Left renal pelvis (tissue), 4 donors: ENCODE results near the gene CDKAL1. TPM values are rescaled to one million over a fixed set of nuclear protein-coding genes. Genes with fewer than 3 reads are reported as not detected.
A peak's percentile ranks its signal among the peaks of the same experiment; 100 is the strongest.
"Not testable (repeated sequence)": the region's sequence is repeated elsewhere in the genome, so short reads cannot be mapped to it uniquely, and the experiment has no call there.

Source experiments
- DNase-seq, 4 donors: peaks; one replicate each; pipeline ENCODE4 v3.0.0-alpha.2; 2013; ENCODE audit warnings: low read depth in 4 of 4, low spot score in 3 of 4
- polyA plus RNA-seq, 4 donors: library from polyadenylated mRNA; unstranded; fragments of 120-200 nt; gene quantifications; one replicate each; pipeline ENCODE4 v1.2.1, GENCODE V29; 2013; ENCODE audit not compliant: insufficient read length in 4 of 4

CDKAL1 gene
- 10 to 100 TPM; 14.7 to 20.4 (median 19.6) TPM for polyA plus RNA-seq

DNA sequence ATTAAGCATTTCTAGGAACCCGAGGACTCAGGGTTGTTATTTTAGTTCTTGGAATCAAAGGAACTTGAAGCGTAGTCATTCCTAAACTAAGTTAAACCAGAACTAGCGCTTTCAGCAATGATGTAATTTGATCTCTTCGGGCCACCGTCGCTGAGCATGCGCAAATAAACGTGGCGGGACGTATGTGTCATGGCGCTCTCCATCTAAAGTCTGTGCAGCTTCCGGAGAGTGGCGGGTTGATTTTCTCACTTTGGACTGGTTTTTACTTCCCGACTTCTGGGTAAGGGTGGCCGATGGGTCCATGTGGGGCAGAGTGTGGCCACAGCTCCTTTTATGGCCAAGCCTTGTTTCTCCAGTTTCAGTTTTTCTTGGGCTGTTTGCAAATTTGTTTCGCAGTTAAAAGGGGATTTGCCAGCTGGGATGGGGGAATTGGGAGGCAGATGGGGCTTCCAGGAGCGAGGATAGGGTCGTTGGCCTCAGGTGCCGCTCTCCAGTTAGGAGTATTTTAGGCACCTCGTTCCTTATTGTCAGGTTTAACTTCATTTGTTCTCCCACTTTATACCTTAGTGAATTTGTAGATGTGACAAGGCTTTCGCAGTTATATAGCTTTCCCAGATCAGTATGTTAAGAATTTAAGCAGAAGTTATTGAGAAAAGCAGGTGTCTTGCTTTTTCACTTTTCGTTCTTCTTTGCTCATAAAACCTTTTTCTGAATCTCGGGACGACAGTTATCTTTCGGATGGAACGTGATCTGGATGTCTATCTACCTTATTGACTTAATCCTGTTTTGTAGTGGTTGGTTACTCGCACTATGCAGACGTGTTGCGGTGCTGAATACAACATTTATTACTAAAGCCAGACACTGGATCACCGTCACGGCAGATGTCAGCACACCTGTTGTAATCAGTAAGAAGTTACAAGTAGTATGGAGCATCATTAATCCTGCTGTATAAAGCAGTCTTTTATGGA lies at the start of gene CDKAL1:
Gene CDKAL1 (plus strand): TSS at position 163 of the 968 bp plus-strand sequence. CDS start 11,894 bp downstream, outside the sequence.
- DNase-seq, result peak; percentile 82 to 92 (median 88)

DNA sequence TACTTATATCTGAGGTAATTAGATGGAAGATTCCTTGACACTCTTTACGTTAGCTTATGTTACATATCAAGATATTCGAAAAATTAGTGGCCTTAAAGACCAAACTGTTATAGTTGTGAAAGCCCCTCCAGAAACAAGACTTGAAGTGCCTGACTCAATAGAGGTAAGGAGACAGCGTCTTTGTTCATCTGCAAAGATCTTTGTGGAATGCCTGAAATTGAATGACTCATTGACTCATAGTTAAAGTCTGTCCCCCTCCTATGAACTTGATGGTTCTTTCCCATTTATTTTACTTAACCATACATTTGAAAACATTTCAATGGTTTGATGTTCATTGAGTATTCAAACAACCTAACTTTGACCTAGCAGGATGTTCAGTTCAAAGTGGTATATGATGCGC lies 47.6 kb upstream of the CDKAL1 start:
- DNase-seq, result no peak

DNA sequence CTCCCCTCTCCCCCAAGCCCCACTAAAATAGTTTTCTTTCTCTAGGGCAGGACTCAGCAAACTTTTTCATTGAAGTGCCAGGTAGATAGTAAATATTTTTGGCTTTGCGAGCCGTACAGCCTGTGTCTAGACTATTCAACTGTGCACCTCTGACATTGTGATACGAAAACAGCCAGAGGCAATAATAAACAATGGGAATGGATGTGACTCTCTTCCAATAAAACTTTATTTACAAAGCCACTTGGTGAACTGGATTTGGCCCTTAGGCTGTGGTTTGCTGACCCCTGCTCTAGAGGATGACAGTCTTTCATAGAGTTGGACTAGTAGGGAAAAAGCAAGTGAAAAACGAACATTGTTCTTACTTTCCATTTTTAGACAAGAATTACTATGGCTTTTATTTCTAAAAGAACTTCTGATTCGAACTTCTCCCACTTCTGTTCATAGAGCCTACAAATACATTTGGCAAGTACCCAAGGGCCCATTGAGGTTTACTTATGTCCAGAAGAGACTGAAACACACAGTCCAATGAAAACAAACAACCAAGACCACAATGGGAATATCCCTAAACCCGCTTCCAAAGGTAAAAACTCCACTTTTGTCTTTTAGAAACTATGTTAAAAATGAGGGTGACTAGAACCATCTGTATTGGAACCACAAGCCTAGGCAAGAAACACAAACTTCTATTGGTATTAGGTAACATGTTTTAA lies 46.4 kb upstream of the CDKAL1 start:
- no peak for DNase-seq

DNA sequence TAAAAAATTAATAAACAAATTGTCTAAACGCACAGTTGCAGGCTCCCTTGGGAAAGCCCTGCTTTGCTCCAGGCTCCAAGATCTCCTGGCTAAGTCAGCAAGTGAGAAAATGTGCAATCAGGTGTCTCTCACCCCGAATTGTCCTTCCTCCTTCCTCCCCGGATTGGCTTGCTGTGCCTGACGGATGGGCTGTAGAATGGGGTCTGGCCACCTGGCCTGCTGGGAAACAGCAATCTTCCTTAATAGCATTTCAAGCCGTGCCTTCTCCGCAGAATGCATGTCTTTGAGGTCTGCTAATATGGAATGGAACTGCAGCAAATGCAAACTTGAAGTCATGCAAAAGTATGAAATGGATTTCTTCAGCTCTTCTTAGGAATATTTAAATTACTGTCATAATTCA lies 43.7 kb upstream of the CDKAL1 start:
- no peak for DNase-seq

DNA sequence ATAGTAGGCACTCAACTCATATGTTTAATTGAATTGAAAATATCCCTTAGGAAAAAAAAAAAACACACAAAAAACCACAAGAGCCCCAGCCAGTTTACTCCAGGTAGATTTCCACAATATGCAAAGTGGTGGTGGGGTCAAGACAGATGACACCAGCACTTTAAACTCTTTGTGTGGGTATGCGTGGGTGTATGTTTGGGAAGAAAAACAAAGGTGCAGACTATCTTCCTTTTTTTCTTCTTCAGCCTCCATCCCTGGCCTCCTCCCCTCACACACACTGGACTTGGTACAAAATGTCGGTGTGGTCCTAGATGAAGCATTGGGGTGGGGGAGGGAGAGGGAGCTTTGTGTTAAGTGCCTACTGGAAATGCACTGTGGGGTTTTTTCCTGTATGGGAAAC lies 42.2 kb upstream of the CDKAL1 start:
- DNase-seq, result no peak

DNA sequence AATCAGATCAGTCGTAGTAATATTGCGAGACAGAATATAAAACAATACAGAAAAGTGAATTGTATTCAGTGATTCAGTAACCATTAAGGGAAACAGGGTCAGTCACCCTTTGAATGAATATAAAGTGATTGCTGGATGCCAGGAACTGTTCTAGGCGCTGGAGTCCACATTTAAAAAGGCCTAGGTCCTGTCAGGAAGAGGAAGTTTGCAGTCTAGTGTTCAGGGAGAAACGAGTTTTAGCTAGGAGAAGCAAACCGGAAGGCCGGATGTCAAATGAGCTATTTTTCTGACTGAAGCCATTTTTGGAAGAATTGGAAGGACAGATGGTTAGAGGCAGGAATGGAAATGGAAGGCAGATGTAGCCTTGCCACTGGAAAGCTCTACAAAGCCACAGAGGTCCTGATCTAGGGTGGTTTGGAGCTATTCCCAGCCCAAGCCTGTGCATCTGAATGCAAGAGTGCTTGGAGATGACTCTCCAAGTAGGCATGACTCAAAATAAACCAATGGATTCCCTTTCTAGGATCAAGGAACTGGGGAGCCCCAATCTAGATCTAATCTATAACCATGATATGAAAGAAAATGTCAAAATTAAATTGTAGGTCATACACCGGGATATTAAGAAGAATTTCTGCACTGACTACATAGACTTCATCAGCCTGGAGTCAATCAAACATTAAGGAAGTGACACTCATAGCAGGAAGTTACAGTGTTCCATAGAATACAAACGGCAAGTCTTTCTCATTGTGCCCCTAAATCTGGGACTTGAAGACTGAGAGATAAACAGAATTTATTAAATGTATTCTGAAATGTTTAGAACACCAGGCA lies 36.8 kb upstream of the CDKAL1 start:
- DNase-seq, result no peak

DNA sequence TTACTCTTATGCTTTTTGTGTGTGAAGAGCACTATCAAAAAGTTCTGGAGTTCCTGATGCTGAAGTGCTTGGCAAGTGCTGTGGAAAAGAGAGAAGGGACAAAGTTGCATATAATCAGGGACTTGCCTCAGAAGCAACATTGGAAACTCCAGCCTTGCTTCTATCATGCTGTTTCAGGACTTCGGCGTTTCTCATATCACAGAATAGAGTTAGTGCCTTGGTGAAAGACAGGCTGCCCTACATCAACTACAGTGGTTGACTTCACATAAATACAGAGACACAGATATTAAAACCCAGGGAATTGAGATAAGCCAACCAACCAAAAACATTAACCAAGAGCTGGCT lies 36.2 kb upstream of the CDKAL1 start:
- DNase-seq, result no peak

DNA sequence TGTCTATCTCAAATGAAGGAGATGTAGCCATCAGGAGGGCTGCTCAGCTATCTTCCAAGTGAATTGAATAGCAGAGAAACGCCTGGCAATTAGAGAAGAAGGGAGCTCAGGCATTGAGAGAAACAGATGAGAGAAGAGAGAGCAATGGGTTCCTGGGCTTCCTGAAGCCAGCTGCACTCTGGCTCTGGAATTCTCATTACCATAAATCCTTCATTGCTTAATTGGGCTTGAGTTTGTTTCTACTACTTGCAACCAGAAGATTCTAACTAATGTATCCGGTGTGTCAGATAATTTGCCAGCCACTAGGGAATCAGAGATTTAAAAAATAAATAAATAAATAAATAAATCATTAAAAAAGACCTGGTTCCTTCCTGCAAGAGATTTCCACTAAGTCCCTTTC lies 25.0 kb upstream of the CDKAL1 start:
- peak in 1 of 4 donors; percentile 54 for DNase-seq

DNA sequence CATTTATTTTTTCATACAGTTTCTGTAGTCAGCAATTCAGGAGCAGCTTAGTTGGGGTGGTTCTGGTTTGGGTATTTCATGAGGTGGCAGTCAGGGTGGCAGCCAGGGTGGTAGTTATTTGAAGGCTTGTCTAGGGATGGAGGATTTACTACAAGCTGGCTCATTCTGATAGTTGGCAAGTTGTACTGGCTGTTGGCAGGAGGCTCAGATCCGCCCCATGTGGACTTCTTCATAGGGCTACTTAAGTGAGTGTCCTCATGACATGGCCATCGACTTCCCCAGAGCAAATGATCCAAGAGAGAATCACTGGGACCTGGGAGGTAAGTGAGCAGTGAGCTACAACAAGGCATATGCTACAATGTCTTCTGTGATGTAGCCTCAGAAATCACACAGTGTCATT lies 22.4 kb upstream of the CDKAL1 start:
- no peak for DNase-seq

DNA sequence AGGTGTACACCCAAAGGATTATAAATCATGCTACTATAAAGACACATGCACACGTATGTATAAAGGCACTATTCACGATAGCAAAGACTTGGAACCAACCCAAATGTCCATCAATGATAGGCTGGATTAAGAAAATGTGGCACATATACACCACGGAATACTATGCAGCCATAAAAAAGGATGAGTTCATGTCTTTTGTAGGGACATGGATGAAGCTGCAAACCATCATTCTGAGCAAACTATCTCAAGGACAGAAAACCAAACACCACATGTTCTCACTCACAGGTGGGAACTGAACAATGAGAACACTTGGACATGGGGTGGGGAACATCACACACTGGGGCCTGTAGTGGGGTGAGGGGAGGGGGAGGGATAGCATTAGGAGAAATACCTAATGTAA lies 9.0 kb upstream of the CDKAL1 start:
- not testable (repeated sequence) for DNase-seq

DNA sequence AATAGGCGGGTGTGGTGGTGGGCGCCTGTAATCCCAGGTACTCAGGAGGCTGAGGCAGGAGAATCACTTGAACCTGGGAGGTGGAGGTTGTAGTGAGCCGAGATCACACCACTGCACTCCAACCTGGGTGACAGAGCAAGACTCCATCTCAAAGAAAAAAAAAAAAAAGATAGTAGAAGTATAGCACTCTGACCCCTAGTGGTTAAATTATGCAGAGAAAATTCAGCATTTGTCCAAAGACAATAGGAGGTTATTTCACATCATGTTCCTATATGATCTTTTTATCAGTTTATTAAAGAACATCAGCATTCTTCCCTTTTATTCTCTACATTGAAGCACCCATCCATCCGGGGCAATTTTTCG lies 5.2 kb upstream of the CDKAL1 start:
- not testable (repeated sequence) for DNase-seq

DNA sequence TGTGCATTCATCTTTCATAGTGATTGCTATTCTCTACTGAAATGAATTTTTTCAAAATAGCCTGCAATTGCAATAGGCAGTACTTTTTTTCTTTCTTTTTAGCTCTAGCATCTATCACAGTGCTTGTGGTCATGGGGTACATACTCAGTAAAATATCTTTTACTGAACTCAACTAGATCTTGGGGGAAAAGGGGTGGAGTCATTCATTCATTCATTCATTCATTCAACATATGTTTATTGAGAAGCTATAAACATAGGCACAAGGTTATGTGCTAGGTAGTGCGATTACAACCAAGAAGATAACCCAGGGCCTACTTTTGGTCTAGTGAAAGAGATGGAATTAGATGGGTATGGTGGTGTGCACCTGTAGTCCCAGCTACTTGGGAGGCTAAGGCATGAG lies 1.4 kb upstream of the CDKAL1 start:
- DNase-seq, result no peak

DNA sequence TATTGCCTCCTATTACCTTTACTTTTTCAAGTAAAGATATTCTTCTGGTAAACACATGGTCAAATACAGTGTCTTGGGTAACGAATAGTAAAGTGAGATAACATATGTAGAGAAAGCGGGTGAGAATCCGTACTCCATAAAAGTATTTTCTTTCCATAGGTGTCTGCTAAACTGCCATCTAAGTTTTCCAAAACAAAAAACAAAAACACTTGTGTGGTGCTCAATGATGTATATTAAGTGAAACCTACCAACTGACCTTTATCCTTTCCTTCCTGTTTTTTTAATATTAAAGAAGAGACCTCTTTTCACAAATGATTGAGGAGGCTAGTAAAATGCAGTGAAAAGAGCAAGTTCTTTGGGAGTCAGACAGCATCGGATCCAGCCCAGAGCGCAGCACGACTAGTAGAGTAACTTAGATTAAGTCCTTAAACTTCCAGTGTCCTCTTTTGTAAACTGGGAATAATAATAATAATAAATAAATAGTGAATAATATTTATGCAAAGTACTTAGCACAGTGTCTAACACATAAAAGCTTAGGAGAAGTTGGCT lies 437 bp upstream of the CDKAL1 start:
- DNase-seq, result no peak

DNA sequence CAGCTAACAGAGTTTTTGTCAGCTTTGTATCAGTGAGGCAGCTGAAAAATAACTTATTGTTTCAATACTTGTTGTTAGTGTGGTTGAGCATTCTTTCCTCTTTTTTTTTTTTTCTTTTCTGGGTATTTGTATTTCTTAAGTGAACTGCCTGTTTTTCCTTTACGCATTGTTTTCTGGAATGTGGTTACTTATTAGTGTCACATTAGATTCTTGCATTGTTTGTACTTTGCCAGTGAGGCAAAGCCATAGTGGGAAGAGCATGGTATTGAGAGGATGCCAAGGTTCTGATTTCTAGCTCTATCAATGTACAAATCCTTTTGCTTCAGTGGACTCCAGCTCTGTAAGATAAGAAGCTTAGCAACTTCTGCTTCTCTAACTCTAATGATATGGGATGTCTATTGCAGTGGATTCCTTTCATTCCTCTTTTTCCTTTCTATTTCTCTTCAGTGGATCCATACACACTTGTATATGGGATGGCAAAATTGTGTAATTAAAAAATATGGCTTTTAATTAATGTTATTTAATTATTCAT lies 3.9 kb downstream of the CDKAL1 start:
- no peak for DNase-seq

DNA sequence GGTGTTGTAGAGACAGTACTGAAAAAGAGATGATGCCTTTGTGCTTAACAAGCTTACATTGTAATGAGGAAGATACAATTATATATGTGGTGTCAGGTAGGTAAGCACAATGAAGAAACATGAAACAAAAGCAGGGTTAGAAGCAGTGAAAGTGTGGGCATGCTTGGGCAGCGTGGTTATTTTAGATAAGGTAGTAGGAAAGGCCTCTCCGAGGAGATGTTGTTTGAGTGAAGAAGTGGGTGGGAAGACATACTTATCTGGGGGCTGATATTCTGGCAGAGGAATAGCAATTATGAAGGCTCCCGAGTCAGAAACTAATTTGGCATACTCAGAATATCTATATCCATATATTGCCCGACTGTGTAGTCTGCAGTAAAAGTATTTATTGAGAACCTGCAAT lies 4.7 kb downstream of the CDKAL1 start:
- no peak for DNase-seq

DNA sequence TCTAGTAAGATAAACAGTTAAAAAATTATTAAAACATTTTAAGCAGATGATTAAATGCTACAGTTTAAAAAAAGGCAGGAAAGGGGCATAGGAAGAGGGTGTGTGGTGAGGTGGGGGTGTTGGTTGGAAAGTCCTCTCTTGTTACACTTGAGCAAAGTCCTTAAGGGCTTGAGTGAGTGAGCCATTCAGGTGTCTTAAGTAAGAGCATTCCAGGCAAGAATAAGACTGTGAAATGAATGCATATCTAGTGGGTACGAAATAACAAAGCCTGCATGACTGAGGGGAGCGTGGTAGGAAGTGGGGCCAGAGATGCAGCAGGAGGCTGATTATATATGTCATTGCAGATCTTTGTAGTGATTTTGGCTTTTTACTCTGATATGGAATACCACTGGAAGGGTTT lies 5.1 kb downstream of the CDKAL1 start:
- DNase-seq, result no peak

DNA sequence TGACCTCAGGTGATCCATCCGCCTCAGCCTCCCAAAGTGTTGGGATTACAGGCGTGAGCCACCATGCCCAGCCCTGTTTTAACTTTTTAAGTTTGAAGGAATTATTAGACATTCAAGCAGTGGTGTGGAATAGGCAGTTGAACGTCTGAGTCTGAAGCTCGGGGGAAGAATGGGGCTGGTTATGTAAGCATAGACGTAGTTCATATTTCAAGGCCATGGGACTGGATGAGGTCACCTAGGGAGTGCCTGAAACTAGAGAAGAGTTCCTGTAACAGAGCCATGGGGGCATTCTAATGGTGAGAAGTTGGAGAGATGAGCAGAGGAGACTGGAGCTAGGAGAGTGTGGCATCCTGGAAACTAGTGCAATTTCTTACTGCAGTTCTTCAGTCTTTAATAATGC lies 6.4 kb downstream of the CDKAL1 start:
- no peak for DNase-seq

DNA sequence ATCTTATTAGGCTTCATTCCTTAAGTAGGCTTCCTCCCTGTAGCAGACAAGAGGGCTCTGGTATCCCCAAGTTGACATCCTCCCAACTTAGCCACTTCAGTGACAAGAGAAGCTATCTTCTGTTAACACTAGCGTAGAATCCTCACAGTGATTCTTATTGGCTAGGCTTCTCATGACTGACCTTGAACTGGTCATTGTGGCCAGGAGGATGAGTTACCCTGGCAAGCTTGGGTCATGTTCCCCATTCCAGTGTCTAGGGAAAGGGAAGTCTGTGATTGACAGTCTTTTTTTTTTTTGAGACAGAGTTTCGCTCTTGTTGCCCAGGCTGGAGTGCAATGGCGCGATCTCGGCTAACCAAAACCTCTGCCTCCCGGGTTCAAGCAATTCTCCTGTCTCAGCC lies 7.1 kb downstream of the CDKAL1 start:
- no peak for DNase-seq

DNA sequence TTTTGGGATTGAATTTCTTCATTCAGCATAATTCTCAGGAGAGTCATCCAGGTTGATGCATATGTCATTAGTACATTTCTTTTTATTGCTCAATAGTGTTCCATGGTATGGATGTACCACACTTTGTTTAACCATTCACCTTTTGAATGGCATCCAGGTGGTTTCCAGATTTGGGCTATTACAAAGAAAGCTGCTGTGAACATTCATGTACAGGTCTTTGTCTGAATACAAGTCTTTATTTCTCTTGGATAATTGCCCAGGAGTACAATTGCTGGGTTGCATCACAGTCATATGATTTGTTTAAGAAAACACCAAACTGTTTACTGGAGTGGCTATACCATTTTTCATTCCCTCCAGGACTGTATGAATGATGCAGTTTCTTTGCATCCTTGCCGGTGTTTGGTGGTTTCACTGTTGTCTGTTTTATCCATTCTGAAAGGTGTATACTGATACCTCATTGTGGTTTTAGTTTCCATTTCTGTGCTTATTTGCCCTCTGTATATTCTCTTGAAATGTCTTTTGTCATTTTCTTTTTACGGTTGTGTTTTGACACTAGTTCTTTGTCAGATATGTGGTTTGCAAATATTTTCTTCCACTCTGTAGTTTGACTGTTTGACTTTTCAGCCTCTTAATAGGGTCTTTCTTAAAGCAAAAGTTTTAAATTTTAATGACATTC lies 8.8 kb downstream of the CDKAL1 start:
- DNase-seq, result no peak

DNA sequence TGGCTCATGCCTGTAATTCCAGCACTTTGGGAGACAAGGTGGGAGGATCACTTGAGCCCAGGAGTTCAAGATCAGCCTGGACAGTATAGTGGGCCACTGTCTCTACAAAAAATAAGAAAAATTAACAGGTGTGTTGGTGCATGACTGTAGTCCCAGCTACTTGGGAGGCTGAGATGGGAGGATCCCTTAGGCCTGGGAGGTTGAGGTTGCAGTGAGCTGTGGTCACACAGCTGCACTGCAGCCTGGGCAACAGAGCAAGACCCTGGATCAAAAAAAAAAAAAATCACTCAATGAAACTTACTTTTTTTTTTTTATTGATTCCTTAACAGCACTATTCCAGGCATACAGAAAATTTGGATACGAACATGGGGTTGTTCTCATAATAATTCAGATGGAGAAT lies 14.0 kb downstream of the CDKAL1 start:
- no peak for DNase-seq
